Stimulated activated CD8-positive, alpha-beta memory T cell treated with anti-CD3 and anti-CD28 coated beads, Interleukin-4, amount 100 ng/mL, for 1 hour (primary cell): ENCODE measurements around the gene CRYBB3.
"Not testable (repeated sequence)": the region's sequence is repeated elsewhere in the genome, so short reads cannot be mapped to it uniquely, and the experiment has no call there.

Source experiments
- DNase-seq, 2 donors: peaks; one replicate each; pipeline ENCODE4 v3.0.0-alpha.2; 2020; ENCODE audit warnings: low read depth in 2 of 2, low spot score in 1 of 2

The CRYBB3 gene

DNA sequence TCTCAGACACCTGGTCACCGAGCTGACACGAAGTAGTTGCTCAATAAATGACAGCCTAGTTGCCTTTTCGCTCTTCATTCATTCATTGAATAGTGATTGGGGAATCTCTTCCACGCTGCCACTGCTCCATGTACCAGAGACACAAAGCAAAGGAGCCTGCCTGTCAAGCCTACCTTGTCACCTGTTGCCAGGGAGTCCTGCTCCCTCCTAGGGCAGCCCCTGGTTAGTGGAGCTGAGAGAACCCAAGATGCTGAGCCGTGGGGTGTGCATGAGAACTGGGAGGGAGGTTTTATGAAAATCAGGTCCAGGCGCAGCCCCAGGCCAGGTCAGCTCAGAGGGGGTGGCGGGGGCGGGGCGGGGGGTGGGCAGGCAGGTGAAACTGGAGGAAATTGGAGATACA is 38.4 kb downstream of the CRYBB3 start:
- DNase-seq = not testable (repeated sequence)

GRCh38 chr22:25255169-25255568 is 55.5 kb downstream of the CRYBB3 start:
- DNase-seq = not testable (repeated sequence)
